ENCODE data around the gene FAM107B.

The FAM107B gene

DNA sequence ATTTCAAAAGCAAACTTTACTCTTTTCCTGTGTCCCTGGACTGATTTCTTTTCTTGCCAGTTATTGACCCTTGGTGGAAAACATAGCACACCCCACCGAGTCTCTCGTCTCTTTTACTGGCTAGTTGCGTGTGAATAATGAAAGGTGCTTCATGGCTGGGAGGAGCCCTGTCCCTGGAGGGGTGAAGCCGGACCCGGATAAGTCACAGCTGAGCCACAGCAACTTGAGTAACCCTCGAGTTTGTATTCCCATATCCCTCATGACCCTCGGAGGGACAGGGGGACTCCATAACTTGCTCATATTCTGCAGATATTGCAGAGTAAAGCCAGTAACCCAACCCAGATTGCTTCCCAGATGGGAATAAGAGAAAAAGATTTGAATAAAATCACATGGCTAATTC is 296.5 kb downstream of the FAM107B start:
- DNase-seq: no peak

DNA sequence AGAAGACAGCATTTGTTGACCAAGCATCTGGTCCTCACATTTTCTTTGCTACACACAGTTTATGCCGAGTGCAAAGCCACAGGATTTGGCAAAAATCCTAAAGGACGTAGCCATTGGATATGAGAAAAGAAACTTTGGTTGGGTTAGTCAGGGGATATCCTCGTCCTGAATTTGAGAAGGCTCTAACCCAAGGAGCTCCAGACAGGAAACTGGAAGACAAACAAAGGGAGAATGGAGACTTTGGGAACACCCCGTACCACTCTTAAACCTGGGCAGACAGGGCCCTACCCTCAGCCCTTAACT is 297.3 kb downstream of the FAM107B start:
- no peak for DNase-seq

DNA sequence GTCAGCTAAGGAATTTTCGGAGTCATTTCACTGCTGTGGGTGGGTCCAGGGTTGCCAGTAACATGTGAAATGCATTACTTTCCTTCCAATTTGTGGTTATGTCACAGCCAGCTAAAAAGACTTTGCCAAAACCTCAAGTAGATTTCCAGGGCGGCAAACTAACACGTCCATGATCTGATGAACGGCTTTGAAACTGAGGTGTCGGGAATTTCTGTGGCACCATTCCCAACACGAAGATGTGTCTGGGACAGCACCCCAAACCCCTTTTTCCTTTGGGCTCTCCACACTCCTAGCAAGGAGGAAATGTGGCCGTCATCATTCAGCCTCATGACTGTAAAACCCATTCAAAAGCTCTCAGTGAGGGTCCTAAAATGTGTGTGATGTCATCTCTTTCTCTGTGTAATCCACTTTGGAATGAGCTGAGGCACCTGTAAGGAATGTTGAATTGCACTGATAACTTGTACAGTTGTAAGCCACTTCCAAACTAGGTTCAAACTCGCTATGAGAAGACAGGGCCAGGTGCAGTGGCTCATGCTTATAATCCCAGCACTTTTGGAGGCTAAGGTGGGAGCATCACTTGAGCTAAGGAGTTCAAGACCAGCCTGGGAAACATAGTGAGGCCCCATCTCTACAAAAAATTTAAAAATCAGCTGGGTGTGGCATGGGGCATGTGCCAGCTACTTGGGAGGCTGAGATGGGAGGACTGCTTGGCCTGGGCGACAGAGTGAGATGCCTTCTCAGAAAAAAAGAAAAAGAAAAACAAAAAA is 297.9 kb downstream of the FAM107B start:
- DNase-seq: no peak

DNA sequence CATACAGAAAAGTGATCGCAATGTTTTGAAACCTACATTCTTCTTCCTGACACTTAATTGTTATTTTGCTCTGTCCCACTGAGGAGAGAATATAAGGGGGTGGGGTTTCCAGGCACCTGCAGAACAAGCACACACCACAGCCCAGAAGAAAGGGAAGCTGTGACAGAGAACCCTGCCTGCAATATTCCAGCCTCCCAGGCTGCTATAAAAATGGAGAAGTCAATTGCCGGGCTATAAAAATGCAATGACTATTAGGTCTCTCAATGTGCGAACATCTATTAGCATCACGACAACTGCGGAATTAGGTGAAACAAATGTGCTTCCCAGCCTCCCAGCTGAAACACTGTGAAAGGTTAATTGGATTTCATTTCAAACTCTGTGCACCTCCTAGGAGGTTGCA is 298.7 kb downstream of the FAM107B start:
- no peak for DNase-seq

DNA sequence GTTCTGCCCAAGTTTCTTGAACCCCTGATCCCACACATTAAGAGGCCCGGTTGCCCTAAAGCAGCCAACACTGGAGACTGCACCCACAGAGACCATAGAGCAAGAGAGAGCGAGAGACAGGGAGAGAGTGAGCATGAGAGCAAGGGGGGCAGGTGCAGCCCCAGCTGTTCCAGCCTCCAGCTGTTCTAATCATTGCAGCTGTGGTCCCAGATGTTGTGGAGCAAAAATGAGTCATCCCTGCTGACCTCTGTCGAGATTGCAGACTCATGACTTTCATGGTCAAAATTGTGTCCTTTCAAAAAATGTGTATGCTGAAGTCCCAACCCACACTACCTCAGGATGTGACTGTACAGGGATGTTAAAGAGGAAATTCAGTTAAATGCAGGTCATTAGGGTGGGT is 300.0 kb downstream of the FAM107B start:
- DNase-seq: no peak

DNA sequence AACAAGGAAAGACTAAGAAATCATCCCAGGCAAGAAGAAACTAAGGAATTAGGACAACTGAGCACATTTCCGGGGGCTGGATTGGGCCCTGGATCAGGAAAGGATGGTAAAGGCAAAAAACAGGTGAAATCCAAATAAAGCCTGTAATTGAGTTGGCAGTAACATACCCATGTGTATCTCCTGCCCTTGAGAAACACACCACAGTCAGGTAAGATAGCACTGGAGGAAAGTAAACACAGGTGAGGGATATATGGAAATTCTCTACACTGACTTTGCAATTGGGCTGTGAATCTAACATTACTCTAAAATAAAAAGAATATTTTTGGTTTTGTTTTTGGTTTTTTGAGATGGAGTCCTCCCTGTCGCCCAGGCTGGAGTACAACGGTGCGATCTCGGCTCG is 303.8 kb downstream of the FAM107B start:
- DNase-seq: no peak

DNA sequence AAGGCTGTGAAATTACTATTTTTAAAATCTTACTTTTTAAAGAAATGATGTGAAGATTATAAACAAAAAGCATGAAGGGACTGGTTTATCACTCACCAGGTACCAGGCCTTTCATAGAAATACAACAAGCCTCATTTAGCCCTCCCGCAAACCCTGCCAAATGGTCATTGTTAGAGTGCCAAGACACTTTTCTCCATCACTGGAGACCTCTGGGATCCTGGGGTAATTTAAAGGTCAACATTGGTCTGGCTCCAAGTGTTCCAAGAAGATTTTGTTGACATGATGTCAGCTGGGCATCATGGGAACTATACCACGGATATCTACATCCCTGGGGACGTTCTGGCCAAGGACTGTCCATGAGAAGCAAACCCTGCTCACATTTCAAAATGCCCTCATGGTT is 306.0 kb downstream of the FAM107B start:
- DNase-seq: no peak
